OCI-LY1 (cell line): ENCODE measurements around the gene KDM1A.

Source experiments
- H2AFZ ChIP-seq: fragments of 200-600 bp; sonication (generic), shearing (Covaris generic); 2 replicates; pipeline ENCODE4 v1.6.0; 2014; ENCODE audit warnings: antibody characterized with exemption, mild to moderate bottlenecking, low read length
- H3F3A ChIP-seq: fragments of 200-600 bp; sonication (generic), shearing (Covaris generic); 2 replicates; pipeline ENCODE4 v1.6.0; 2014; ENCODE audit warnings: mild to moderate bottlenecking, antibody characterized with exemption, low read length, moderate library complexity; ENCODE audit not compliant: insufficient read depth
- H3K27ac ChIP-seq: fragments of 200-600 bp; sonication (generic); 2 replicates; pipeline ENCODE4 v1.5.1; 2014; ENCODE audit warnings: low read length, mixed run types, mild to moderate bottlenecking, low read depth; ENCODE audit not compliant: poor library complexity, severe bottlenecking
- H3K27me3 ChIP-seq: fragments of 200-600 bp; sonication (generic); 2 replicates; pipeline ENCODE4 v1.6.0; 2014; ENCODE audit warnings: antibody characterized with exemption, mild to moderate bottlenecking, low read length, moderate library complexity; ENCODE audit not compliant: insufficient read depth
- H3K36me3 ChIP-seq: fragments of 200-600 bp; sonication (generic); 2 replicates; pipeline ENCODE4 v1.6.1; 2014; ENCODE audit warnings: mild to moderate bottlenecking, antibody characterized with exemption, low read length, moderate library complexity, mixed read lengths; ENCODE audit not compliant: insufficient read depth
- H3K4me1 ChIP-seq: fragments of 200-600 bp; sonication (generic); 2 replicates; pipeline ENCODE4 v1.5.1; 2014; ENCODE audit warnings: mild to moderate bottlenecking, low read length, moderate library complexity; ENCODE audit not compliant: insufficient read depth, severe bottlenecking
- H3K4me2 ChIP-seq: fragments of 200-600 bp; sonication (generic), shearing (Covaris generic); 2 replicates; pipeline ENCODE4 v1.6.1; 2014; ENCODE audit warnings: low read length
- H3K4me3 ChIP-seq: fragments of 200-600 bp; sonication (generic); 2 replicates; pipeline ENCODE4 v1.5.1; 2014; ENCODE audit warnings: low read length, low read depth, mild to moderate bottlenecking, mixed read lengths; ENCODE audit not compliant: poor library complexity, severe bottlenecking
- H3K79me2 ChIP-seq: fragments of 200-600 bp; shearing (Covaris generic); 2 replicates; pipeline ENCODE4 v1.6.1; 2016; ENCODE audit warnings: mixed run types, low read length, mixed read lengths; ENCODE audit not compliant: insufficient read depth
- H3K9ac ChIP-seq: fragments of 200-600 bp; sonication (generic), shearing (Covaris generic); 2 replicates; pipeline ENCODE4 v1.6.1; 2014; ENCODE audit warnings: mild to moderate bottlenecking, low read length, mixed read lengths
- H3K9me2 ChIP-seq: fragments of 200-600 bp; sonication (generic), shearing (Covaris generic); 2 replicates; pipeline ENCODE4 v1.6.1; 2014; ENCODE audit warnings: low read depth, mild to moderate bottlenecking, low read length, mixed read lengths
- H3K9me3 ChIP-seq: fragments of 200-600 bp; shearing (Covaris generic); 2 replicates; pipeline ENCODE4 v1.6.1; 2014; ENCODE audit warnings: low read length, mixed read lengths
- H4K20me1 ChIP-seq: fragments of 200-600 bp; sonication (generic), shearing (Covaris generic); 2 replicates; pipeline ENCODE4 v1.6.0; 2016; ENCODE audit warnings: mild to moderate bottlenecking, low read length; ENCODE audit not compliant: insufficient read depth
- EZH2 ChIP-seq: fragments of 200-600 bp; sonication (generic), shearing (Covaris generic); IDR thresholded peaks from 2 replicates; pipeline ENCODE4 v1.8.0; 2017; ENCODE audit warnings: borderline replicate concordance, mixed run types, mild to moderate bottlenecking, antibody characterized with exemption, low read length, moderate library complexity, mixed read lengths
- TF ChIP-seq, protein P1 (sequence below): fragments of 200-600 bp; sonication (generic), shearing (Covaris generic); IDR thresholded peaks from 2 replicates; pipeline ENCODE4 v1.5.1; 2017; ENCODE audit warnings: mild to moderate bottlenecking, antibody characterized with exemption, low read length, moderate library complexity, mixed read lengths

Gene KDM1A

DNA sequence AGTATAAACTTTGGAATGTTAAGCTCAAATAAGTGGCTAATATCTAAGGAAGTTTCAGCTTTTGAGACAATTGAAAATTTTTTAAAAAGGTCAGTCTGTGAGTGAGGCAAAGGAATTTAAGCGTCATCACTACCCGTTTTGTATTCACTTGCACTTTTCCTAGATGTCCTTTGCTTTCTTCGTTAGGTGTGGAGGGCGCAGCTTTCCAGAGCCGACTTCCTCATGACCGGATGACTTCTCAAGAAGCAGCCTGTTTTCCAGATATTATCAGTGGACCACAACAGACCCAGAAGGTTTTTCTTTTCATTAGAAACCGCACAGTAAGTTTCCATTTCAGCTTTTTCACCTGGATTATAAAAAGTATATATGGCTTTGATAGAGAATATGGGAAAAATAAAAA is 30.9 kb downstream of the KDM1A start:
- Histone ChIP-seq H3K27ac (no peak overlapping the region), H3K4me2 (no peak overlapping the region), H4K20me1 (no peaks in the 10 kb centered on the region), H3F3A (no peaks in the 10 kb centered on the region), H3K27me3 (no peaks in the 10 kb centered on the region), H3K36me3 (peaks cover 50% of the 10 kb centered on the region), H3K79me2 (peaks cover 6% of the 10 kb centered on the region; the same call in 1 of the 2 replicates), H3K4me1 (no peaks in the 10 kb centered on the region), H3K9ac (no peak overlapping the region), H3K4me3 (no peak overlapping the region), H3K9me3 (no peaks in the 10 kb centered on the region), H2AFZ (no peak overlapping the region), H3K9me2 (no peaks in the 10 kb centered on the region)
- TF ChIP-seq, protein P1, sequence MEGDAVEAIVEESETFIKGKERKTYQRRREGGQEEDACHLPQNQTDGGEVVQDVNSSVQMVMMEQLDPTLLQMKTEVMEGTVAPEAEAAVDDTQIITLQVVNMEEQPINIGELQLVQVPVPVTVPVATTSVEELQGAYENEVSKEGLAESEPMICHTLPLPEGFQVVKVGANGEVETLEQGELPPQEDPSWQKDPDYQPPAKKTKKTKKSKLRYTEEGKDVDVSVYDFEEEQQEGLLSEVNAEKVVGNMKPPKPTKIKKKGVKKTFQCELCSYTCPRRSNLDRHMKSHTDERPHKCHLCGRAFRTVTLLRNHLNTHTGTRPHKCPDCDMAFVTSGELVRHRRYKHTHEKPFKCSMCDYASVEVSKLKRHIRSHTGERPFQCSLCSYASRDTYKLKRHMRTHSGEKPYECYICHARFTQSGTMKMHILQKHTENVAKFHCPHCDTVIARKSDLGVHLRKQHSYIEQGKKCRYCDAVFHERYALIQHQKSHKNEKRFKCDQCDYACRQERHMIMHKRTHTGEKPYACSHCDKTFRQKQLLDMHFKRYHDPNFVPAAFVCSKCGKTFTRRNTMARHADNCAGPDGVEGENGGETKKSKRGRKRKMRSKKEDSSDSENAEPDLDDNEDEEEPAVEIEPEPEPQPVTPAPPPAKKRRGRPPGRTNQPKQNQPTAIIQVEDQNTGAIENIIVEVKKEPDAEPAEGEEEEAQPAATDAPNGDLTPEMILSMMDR: no peak
- no peak for TF ChIP-seq EZH2

DNA sequence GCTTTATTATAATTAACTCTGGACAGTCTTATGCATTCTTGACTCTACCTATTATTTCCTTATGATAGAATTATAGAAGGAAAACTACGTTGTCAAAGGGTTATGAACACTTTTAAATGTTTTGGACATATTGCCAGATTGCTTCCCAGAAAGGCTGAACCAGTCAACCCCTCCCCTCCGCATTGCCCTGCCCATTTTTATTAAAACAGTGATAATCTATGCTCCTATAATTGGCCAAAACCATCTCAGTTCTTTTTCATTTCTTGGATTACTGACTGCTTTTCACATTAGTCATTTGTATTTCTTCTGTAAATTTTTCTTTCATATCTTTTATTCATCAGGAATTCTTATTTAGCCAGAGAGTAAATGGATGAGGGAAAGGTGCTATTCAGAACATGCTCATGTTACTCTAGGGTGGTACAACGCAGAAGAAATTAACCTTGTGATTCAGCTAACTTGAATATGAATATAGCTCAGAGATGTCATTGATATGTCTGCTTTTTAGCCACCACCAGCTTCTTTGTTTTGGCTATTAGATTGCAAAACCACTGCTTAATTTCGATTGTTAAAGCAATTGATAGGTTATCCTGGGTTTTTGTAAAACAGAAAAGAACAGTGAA is 32.1 kb downstream of the KDM1A start:
- TF ChIP-seq, protein P1: no peak
- no peak for TF ChIP-seq EZH2
- no peaks in the 10 kb centered on the region for H3K27me3 ChIP-seq
- H3K4me1 ChIP-seq: no peaks in the 10 kb centered on the region
- H3K36me3 ChIP-seq: peaks cover 62% of the 10 kb centered on the region
- peaks cover 6% of the 10 kb centered on the region; the same call in 1 of the 2 replicates for H3K79me2 ChIP-seq
- no peak overlapping the region for H3K4me3 ChIP-seq
- no peak overlapping the region for H3K4me2 ChIP-seq
- no peak overlapping the region for H3K9ac ChIP-seq
- H3K9me3 ChIP-seq: no peaks in the 10 kb centered on the region
- no peaks in the 10 kb centered on the region; the same call in 1 of the 2 replicates for H3K9me2 ChIP-seq
- no peaks in the 10 kb centered on the region for H4K20me1 ChIP-seq
- no peak overlapping the region for H2AFZ ChIP-seq
- no peaks in the 10 kb centered on the region for H3F3A ChIP-seq
- no peak overlapping the region for H3K27ac ChIP-seq

DNA sequence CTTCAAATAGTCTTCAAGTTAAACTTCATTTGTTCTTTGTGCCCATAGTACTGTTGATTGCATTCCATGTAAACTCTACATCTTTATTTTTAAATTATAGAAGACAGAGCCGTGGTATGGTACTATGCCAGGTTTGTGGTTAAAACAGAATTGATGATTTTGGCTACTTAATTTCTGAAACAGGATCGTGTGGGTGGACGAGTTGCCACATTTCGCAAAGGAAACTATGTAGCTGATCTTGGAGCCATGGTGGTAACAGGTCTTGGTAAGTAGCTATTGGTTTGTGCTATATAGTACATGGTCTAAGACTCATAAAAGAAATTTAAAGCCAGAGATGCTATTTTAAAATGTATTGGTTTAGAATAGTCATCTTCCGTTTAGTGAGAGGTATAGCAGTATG is 38.0 kb downstream of the KDM1A start:
- Histone ChIP-seq H4K20me1 (no peaks in the 10 kb centered on the region), H3K9me2 (no peaks in the 10 kb centered on the region; the same call in 1 of the 2 replicates), H3K79me2 (no peaks in the 10 kb centered on the region), H2AFZ (no peak overlapping the region), H3K27ac (no peak overlapping the region), H3K9ac (no peak overlapping the region), H3K36me3 (peaks cover 93% of the 10 kb centered on the region), H3K4me1 (no peaks in the 10 kb centered on the region), H3F3A (no peaks in the 10 kb centered on the region), H3K27me3 (no peaks in the 10 kb centered on the region), H3K4me2 (no peak overlapping the region), H3K9me3 (no peaks in the 10 kb centered on the region), H3K4me3 (no peak overlapping the region)
- TF ChIP-seq, protein P1: no peak
- no peak for TF ChIP-seq EZH2
